ENCODE data around the gene RABGAP1L.

The RABGAP1L gene

GRCh38 chr1:174273776-174274175, 114.5 kb downstream of the RABGAP1L start:
- TF ChIP-seq, protein P1, sequence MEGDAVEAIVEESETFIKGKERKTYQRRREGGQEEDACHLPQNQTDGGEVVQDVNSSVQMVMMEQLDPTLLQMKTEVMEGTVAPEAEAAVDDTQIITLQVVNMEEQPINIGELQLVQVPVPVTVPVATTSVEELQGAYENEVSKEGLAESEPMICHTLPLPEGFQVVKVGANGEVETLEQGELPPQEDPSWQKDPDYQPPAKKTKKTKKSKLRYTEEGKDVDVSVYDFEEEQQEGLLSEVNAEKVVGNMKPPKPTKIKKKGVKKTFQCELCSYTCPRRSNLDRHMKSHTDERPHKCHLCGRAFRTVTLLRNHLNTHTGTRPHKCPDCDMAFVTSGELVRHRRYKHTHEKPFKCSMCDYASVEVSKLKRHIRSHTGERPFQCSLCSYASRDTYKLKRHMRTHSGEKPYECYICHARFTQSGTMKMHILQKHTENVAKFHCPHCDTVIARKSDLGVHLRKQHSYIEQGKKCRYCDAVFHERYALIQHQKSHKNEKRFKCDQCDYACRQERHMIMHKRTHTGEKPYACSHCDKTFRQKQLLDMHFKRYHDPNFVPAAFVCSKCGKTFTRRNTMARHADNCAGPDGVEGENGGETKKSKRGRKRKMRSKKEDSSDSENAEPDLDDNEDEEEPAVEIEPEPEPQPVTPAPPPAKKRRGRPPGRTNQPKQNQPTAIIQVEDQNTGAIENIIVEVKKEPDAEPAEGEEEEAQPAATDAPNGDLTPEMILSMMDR (conservative IDR thresholded peaks at IDR 0.05; ENCODE audit: low read depth, low read length): no peak
- Histone ChIP-seq H3K4me3 (IDR thresholded peaks at IDR 0.05; ENCODE audit: insufficient read depth, low read depth, low read length) (no peak overlapping the region), H3K27ac (no peak overlapping the region), H3K36me3 (ENCODE audit: insufficient read depth) (no peaks in the 10 kb centered on the region), H3K27me3 (ENCODE audit: insufficient read depth, low read depth) (no peaks in the 10 kb centered on the region), H2AFZ (ENCODE audit: low read depth) (no peak overlapping the region), H3K4me2 (no peak overlapping the region), H3K9ac (no peak overlapping the region), H3K4me1 (ENCODE audit: low read depth, poor library complexity, severe bottlenecking) (no peaks in the 10 kb centered on the region), H3K79me2 (ENCODE audit: insufficient read depth, low read depth) (no peaks in the 10 kb centered on the region), H4K20me1 (ENCODE audit: insufficient read depth) (no peaks in the 10 kb centered on the region)

- TF ChIP-seq, protein P1 (conservative IDR thresholded peaks at IDR 0.05; ENCODE audit: low read depth, low read length): no peak
- H3K4me3 ChIP-seq (IDR thresholded peaks at IDR 0.05; ENCODE audit: insufficient read depth, low read depth, low read length): no peak overlapping the region
- no peak overlapping the region for H2AFZ ChIP-seq (ENCODE audit: low read depth)
- H3K4me1 ChIP-seq (ENCODE audit: low read depth, poor library complexity, severe bottlenecking): no peaks in the 10 kb centered on the region
- H4K20me1 ChIP-seq (ENCODE audit: insufficient read depth): no peaks in the 10 kb centered on the region
- no peaks in the 10 kb centered on the region for H3K79me2 ChIP-seq (ENCODE audit: insufficient read depth, low read depth)
- no peak overlapping the region for H3K27ac ChIP-seq
- H3K27me3 ChIP-seq (ENCODE audit: insufficient read depth, low read depth): no peaks in the 10 kb centered on the region
- H3K4me2 ChIP-seq: no peak overlapping the region
- H3K9ac ChIP-seq: no peak overlapping the region
- H3K36me3 ChIP-seq (ENCODE audit: insufficient read depth): no peaks in the 10 kb centered on the region
Measured at GRCh38 chr1:174274452-174274851, 115.1 kb downstream of the RABGAP1L start.

DNA sequence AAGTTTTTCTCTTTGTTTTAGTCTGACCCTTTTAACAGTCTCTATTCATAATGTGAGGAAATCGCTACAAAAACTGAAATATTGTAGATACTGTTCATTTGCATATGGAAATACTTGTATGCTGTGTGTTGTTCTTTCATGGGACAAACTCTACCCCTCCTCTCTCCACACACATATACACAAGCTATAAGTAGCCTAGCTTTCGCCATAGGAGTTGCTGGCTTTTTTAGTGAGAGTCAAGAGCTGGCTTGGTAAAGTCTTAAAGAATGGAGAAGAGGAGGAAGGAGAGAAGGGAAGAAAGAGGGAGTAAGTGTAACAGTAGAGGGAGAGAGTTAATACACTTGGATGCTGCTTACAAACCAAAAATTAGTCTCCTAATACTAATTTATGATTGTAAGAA, 115.6 kb downstream of the RABGAP1L start:
- no peaks in the 10 kb centered on the region for H3K27me3 ChIP-seq (ENCODE audit: insufficient read depth, low read depth)
- H3K4me1 ChIP-seq (ENCODE audit: low read depth, poor library complexity, severe bottlenecking): no peaks in the 10 kb centered on the region

GRCh38 chr1:174276087-174276486, 116.8 kb downstream of the RABGAP1L start:
- no peak overlapping the region for H3K9ac ChIP-seq
- no peak overlapping the region for H3K27ac ChIP-seq
- H3K4me2 ChIP-seq: no peak overlapping the region
- no peaks in the 10 kb centered on the region for H3K27me3 ChIP-seq (ENCODE audit: insufficient read depth, low read depth)
- H3K4me3 ChIP-seq (IDR thresholded peaks at IDR 0.05; ENCODE audit: insufficient read depth, low read depth, low read length): no peak overlapping the region
- no peaks in the 10 kb centered on the region; the same call in 1 of the 2 replicates for H3K36me3 ChIP-seq (ENCODE audit: insufficient read depth)
- TF ChIP-seq, protein P1 (conservative IDR thresholded peaks at IDR 0.05; ENCODE audit: low read depth, low read length): no peak
- H2AFZ ChIP-seq (ENCODE audit: low read depth): no peak overlapping the region
- H3K4me1 ChIP-seq (ENCODE audit: low read depth, poor library complexity, severe bottlenecking): no peaks in the 10 kb centered on the region
- no peaks in the 10 kb centered on the region for H3K79me2 ChIP-seq (ENCODE audit: insufficient read depth, low read depth)
- no peaks in the 10 kb centered on the region for H4K20me1 ChIP-seq (ENCODE audit: insufficient read depth)

More for the DNA sequence above, 115.6 kb downstream of the RABGAP1L start:
- H4K20me1 ChIP-seq (ENCODE audit: insufficient read depth): no peaks in the 10 kb centered on the region
- H3K4me3 ChIP-seq (IDR thresholded peaks at IDR 0.05; ENCODE audit: insufficient read depth, low read depth, low read length): no peak overlapping the region
- H3K79me2 ChIP-seq (ENCODE audit: insufficient read depth, low read depth): no peaks in the 10 kb centered on the region
- H3K27ac ChIP-seq: no peak overlapping the region
- no peak overlapping the region for H3K4me2 ChIP-seq
- no peaks in the 10 kb centered on the region for H3K36me3 ChIP-seq (ENCODE audit: insufficient read depth)
- TF ChIP-seq, protein P1 (conservative IDR thresholded peaks at IDR 0.05; ENCODE audit: low read depth, low read length): no peak
- no peak overlapping the region for H3K9ac ChIP-seq
- no peak overlapping the region for H2AFZ ChIP-seq (ENCODE audit: low read depth)
